ENCODE data around the gene TAPT1. TPM values are rescaled to one million over a fixed set of nuclear protein-coding genes. Genes with fewer than 3 reads are reported as not detected.

Gene TAPT1
- total RNA-seq, 1 experiment from 2014 or later: 11.1 TPM

GRCh38 chr4:16268290-16268689 is 42.0 kb upstream of the TAPT1 start:
- no CpG with 5 or more reads among the region's 3 CpGs for WGBS (ENCODE audit: extremely low coverage, insufficient read length, low lambda C conversion rate)

More at GRCh38 chr4:16268290-16268689, 42.0 kb upstream of the TAPT1 start:
- H3K9ac ChIP-seq (ENCODE audit: extremely low read depth, insufficient read length, low read length): no peak overlapping the region
- Mint-ChIP-seq H3K27ac (no peak overlapping the region), H3K27me3 (ENCODE audit: low read depth) (no peaks in the 10 kb centered on the region; the same call in 1 of the 2 replicates), H3K9me3 (no peaks in the 10 kb centered on the region), H3K36me3 (ENCODE audit: insufficient read depth in 1 of 3, low read depth in 3 of 3) (no peaks in the 10 kb centered on the region; a peak in 1 of 7 replicates), H3K4me3 (no peak overlapping the region), H3K4me1 (peaks cover 0 to 2% of the 10 kb centered on the region in 2 experiments; a peak in 1 of 4 replicates)
- H2BK20ac ChIP-seq (ENCODE audit: low read depth, low read length, poor library complexity, severe bottlenecking): no peak overlapping the region
- no peak overlapping the region for H4K8ac ChIP-seq (replicated peaks; ENCODE audit: insufficient read length, low read depth, low read length)
- no peak overlapping the region for H2BK5ac ChIP-seq (ENCODE audit: insufficient read length, low read length)
- no peak for DNase-seq
- H2AK5ac ChIP-seq (ENCODE audit: insufficient read length, low read length): no peak overlapping the region
- H2BK120ac ChIP-seq (ENCODE audit: low read depth, low read length, poor library complexity, severe bottlenecking): no peak overlapping the region
- no peak overlapping the region for H3K56ac ChIP-seq (ENCODE audit: insufficient read length, low read depth, low read length)
- no peaks in the 10 kb centered on the region for H3K79me1 ChIP-seq (ENCODE audit: insufficient read depth, low read depth, low read length, poor library complexity, severe bottlenecking)
- no peak overlapping the region for H3K23ac ChIP-seq (ENCODE audit: insufficient read length, low read depth, low read length)
- no peaks in the 10 kb centered on the region for H3K27me3 ChIP-seq (ENCODE audit: insufficient read depth, low read length)
- no peaks in the 10 kb centered on the region for H3K9me3 ChIP-seq (ENCODE audit: control insufficient read depth, low read depth, low read length)
- no peak overlapping the region for H3K27ac ChIP-seq (ENCODE audit: insufficient read length, low read depth, low read length)
- H3K14ac ChIP-seq (ENCODE audit: insufficient read depth, low read length): no peak overlapping the region
- H3K4me1 ChIP-seq (ENCODE audit: insufficient read depth, low read length): no peaks in the 10 kb centered on the region
- H2AFZ ChIP-seq (ENCODE audit: low read length): no peak overlapping the region
- H4K5ac ChIP-seq (ENCODE audit: insufficient read length, low read depth, low read length): no peak overlapping the region
- no peak overlapping the region for H4K91ac ChIP-seq (ENCODE audit: insufficient read length, low read depth, low read length)
- no peaks in the 10 kb centered on the region for H4K20me1 ChIP-seq (ENCODE audit: control insufficient read depth, insufficient read depth, insufficient read length)
- no peak overlapping the region for H3K4ac ChIP-seq (ENCODE audit: low read depth, low read length)
- no peak overlapping the region for H3K18ac ChIP-seq (ENCODE audit: insufficient read length, low read depth, low read length)
- TF ChIP-seq, protein P1, sequence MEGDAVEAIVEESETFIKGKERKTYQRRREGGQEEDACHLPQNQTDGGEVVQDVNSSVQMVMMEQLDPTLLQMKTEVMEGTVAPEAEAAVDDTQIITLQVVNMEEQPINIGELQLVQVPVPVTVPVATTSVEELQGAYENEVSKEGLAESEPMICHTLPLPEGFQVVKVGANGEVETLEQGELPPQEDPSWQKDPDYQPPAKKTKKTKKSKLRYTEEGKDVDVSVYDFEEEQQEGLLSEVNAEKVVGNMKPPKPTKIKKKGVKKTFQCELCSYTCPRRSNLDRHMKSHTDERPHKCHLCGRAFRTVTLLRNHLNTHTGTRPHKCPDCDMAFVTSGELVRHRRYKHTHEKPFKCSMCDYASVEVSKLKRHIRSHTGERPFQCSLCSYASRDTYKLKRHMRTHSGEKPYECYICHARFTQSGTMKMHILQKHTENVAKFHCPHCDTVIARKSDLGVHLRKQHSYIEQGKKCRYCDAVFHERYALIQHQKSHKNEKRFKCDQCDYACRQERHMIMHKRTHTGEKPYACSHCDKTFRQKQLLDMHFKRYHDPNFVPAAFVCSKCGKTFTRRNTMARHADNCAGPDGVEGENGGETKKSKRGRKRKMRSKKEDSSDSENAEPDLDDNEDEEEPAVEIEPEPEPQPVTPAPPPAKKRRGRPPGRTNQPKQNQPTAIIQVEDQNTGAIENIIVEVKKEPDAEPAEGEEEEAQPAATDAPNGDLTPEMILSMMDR (conservative IDR thresholded peaks at IDR 0.05): no peak
- no peak overlapping the region for H3T11ph ChIP-seq (ENCODE audit: low read length)
- no peaks in the 10 kb centered on the region for H3K23me2 ChIP-seq (ENCODE audit: insufficient read length, low read depth, low read length, poor library complexity, severe bottlenecking)
- H2BK12ac ChIP-seq (ENCODE audit: insufficient read length, low read depth, low read length): no peak overlapping the region
- no peak overlapping the region for H2BK15ac ChIP-seq (ENCODE audit: low read depth, low read length)
- H3K4me2 ChIP-seq (ENCODE audit: insufficient read depth, insufficient read length, low read length): no peak overlapping the region
- H3K79me2 ChIP-seq (ENCODE audit: insufficient read depth, low read length): no peaks in the 10 kb centered on the region
